ENCODE measurements around the gene ANKRD55.
A peak's percentile ranks its signal among the peaks of the same experiment; 100 is the strongest.

Gene ANKRD55

GRCh38 chr5:56071470-56071869 is 161.7 kb downstream of the ANKRD55 start:
- TF ChIP-seq CTCF (IDR thresholded peaks at IDR 0.05), result no peak
- DNase-seq, result no peak
- Mint-ChIP-seq H3K36me3 (ENCODE audit: low read depth) (no peaks in the 10 kb centered on the region), H3K4me1 (peaks cover 33% of the 10 kb centered on the region), H3K9me3 (peaks cover 11% of the 10 kb centered on the region), H3K4me3 (no peak overlapping the region), H3K27me3 (ENCODE audit: low read depth, poor library complexity) (peaks cover 14% of the 10 kb centered on the region), H3K27ac (peak overlapping the region; percentile 85)

- no peak for TF ChIP-seq CTCF (IDR thresholded peaks at IDR 0.05)
- H3K9me3 Mint-ChIP-seq, result peaks cover 11% of the 10 kb centered on the region
- H3K4me1 Mint-ChIP-seq, result peaks cover 33% of the 10 kb centered on the region
- peaks cover 14% of the 10 kb centered on the region for H3K27me3 Mint-ChIP-seq (ENCODE audit: low read depth, poor library complexity)
- no peak overlapping the region for H3K4me3 Mint-ChIP-seq
- no peaks in the 10 kb centered on the region for H3K36me3 Mint-ChIP-seq (ENCODE audit: low read depth)
- no peak for DNase-seq
- H3K27ac Mint-ChIP-seq, result peak overlapping the region; percentile 3
These were observed 162.2 kb downstream of the ANKRD55 start for GRCh38 chr5:56070851-56071465.

GRCh38 chr5:56069652-56070226 is 163.4 kb downstream of the ANKRD55 start:
- H3K27ac Mint-ChIP-seq, result peak overlapping the region; percentile 68
- peaks cover 24% of the 10 kb centered on the region for H3K4me1 Mint-ChIP-seq
- DNase-seq, result no peak
- no peak overlapping the region for H3K4me3 Mint-ChIP-seq
- no peaks in the 10 kb centered on the region for H3K36me3 Mint-ChIP-seq (ENCODE audit: low read depth)
- H3K27me3 Mint-ChIP-seq (ENCODE audit: low read depth, poor library complexity), result peaks cover 8% of the 10 kb centered on the region
- H3K9me3 Mint-ChIP-seq, result peaks cover 11% of the 10 kb centered on the region
- no peak for TF ChIP-seq CTCF (IDR thresholded peaks at IDR 0.05)

GRCh38 chr5:56066931-56067450 is 166.1 kb downstream of the ANKRD55 start:
- peaks cover 3% of the 10 kb centered on the region for H3K9me3 Mint-ChIP-seq
- H3K4me1 Mint-ChIP-seq, result peaks cover 24% of the 10 kb centered on the region
- DNase-seq, result no peak
- H3K36me3 Mint-ChIP-seq (ENCODE audit: low read depth), result no peaks in the 10 kb centered on the region
- H3K27ac Mint-ChIP-seq, result no peak overlapping the region
- no peak for TF ChIP-seq CTCF (IDR thresholded peaks at IDR 0.05)
- H3K27me3 Mint-ChIP-seq (ENCODE audit: low read depth, poor library complexity), result peaks cover 10% of the 10 kb centered on the region
- no peak overlapping the region for H3K4me3 Mint-ChIP-seq

DNA sequence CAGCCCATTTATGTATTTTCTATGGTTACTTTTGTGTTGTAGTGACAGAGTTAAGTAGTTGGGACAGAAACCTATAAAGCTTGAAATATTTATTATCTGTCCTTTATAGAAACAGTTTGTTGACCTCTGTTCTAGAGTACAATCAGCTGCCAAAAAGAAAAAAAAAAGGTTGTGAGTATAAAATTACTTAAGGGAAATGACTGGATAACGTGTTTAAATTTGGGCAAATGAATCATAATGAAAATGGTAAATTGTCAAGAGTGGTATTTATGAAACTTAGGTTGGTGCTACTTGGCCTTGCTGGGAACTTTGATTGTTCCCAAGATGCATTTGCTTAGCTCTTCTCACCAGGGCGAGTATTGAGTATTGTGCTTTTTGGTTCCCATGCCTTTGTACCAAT is 168.1 kb downstream of the ANKRD55 start:
- Mint-ChIP-seq H3K27ac (no peak overlapping the region), H3K27me3 (ENCODE audit: low read depth, poor library complexity) (peaks cover 12% of the 10 kb centered on the region), H3K36me3 (ENCODE audit: low read depth) (no peaks in the 10 kb centered on the region), H3K4me3 (no peak overlapping the region), H3K4me1 (peaks cover 11% of the 10 kb centered on the region), H3K9me3 (no peaks in the 10 kb centered on the region)
- DNase-seq, result no peak
- TF ChIP-seq CTCF (IDR thresholded peaks at IDR 0.05), result no peak
